ENCODE results near the gene MRPL36.

The MRPL36 gene

DNA sequence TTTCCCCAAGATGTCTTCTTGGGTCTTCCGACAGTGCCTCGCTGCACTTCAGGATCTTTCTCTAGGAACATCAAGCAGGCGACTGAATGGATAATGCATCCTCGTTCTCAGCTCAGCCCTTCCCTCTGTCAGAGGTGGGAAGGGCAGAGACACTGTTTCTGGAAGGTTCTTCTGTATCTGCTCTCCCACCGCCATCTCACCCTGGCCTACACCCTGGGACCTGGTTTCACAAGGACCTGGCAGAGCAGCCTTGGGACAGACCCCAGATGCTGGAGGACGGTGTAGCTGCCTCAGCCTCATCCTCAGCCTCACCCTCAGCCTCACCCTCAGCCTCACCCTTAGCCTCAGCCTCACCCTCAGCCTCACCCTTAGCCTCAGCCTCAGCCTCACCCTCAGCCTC lies 18.5 kb downstream of the MRPL36 start:
- Histone ChIP-seq H3K36me3 (ENCODE audit: insufficient read depth, low read length) (no peaks in the 10 kb centered on the region), H3K9ac (ENCODE audit: low read depth, low read length) (no peak overlapping the region), H3K9me3 (ENCODE audit: control insufficient read depth, insufficient read depth, low read length) (no peaks in the 10 kb centered on the region), H3K4me1 (ENCODE audit: insufficient read depth, low read length) (no peaks in the 10 kb centered on the region)

- Histone ChIP-seq H3K36me3 (ENCODE audit: insufficient read depth, low read length) (no peaks in the 10 kb centered on the region), H3K9ac (ENCODE audit: low read depth, low read length) (no peak overlapping the region), H3K9me3 (ENCODE audit: control insufficient read depth, insufficient read depth, low read length) (no peaks in the 10 kb centered on the region), H3K4me1 (ENCODE audit: insufficient read depth, low read length) (no peaks in the 10 kb centered on the region)
Measured at GRCh38 chr5:1780614-1780930, 19.1 kb downstream of the MRPL36 start.

DNA sequence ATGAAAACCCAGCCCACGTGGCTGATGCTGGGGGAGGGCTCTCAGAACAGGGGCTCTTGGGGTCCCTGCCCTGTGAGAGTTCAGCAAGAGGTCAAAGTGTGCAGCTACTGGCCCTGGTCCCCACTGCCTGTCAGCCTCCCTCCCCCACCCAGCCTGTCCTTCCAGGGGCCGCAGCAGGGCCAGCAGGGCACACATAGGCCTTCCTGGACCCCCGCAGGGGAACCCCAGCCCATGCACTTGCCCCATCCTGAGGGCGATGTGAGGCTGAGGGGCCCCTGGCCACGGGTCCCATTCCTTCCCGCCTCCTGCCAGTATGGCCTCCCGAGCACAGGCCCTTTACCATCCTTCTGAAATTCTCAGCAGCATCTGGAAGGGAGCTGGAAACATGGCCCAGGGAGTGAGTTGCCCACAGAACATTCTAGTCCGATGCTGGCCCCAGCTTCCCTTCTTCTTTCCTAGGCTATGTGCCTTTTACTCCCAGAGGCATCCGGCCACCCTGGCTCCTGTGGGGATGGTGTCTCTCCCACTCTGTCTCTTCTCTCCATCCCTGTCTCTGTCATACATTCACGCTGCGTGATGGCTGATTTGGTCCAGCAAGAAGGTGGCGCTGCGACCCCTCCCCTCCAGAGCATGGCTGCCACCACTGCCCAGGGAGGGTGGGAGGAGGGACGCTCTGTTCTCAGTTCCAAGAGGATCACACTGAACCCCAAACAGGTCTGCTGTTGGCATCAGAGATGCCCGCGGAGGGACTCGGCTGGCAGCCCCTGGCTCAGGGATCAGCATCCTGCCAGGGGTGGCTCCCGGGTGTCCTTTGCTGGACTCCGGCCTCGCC lies 19.6 kb downstream of the MRPL36 start:
- Histone ChIP-seq H3K36me3 (ENCODE audit: insufficient read depth, low read length) (no peaks in the 10 kb centered on the region), H3K9ac (ENCODE audit: low read depth, low read length) (no peak overlapping the region), H3K9me3 (ENCODE audit: control insufficient read depth, insufficient read depth, low read length) (no peaks in the 10 kb centered on the region), H3K4me1 (ENCODE audit: insufficient read depth, low read length) (no peaks in the 10 kb centered on the region)

DNA sequence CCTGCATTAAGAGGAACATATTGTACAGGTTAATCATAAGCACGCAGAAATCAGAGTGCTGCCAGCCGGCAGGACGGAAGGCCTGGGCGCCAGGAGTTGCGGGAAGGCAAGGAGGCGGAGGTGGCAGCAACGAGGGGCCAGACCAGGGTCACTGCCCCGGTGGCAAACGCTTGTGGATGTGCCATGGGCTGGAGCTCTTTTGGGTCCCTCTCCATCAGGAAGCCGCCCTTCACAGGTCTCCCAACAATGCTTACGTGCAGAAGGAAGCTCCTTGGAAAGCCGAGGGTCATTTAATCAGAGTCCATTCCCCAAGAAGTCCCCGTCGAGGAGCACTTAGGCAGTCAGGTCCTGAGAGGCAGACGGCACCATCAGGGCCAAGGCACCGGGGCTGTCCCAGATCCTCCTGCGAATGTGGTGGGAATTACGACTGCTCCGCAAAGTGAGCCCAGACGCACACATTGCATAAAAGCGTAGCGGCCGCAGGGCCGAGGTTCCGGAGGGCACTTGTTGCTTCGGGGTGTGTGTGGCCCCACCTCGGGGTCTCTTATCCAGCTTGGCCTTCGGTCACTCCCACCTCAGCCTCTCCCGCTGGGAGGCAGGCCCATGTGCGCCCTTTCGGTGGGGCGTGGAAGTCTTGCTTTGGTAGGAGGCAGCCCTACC lies 20.5 kb downstream of the MRPL36 start:
- Histone ChIP-seq H3K9ac (ENCODE audit: low read depth, low read length) (no peak overlapping the region), H3K4me1 (ENCODE audit: insufficient read depth, low read length) (no peaks in the 10 kb centered on the region), H3K36me3 (ENCODE audit: insufficient read depth, low read length) (no peaks in the 10 kb centered on the region), H3K9me3 (ENCODE audit: control insufficient read depth, insufficient read depth, low read length) (no peaks in the 10 kb centered on the region)

GRCh38 chr5:1778138-1779020 lies 21.3 kb downstream of the MRPL36 start:
- H3K4me1 ChIP-seq (ENCODE audit: insufficient read depth, low read length): no peaks in the 10 kb centered on the region
- H3K36me3 ChIP-seq (ENCODE audit: insufficient read depth, low read length): no peaks in the 10 kb centered on the region
- H3K9ac ChIP-seq (ENCODE audit: low read depth, low read length): no peak overlapping the region
- H3K9me3 ChIP-seq (ENCODE audit: control insufficient read depth, insufficient read depth, low read length): no peaks in the 10 kb centered on the region

GRCh38 chr5:1777281-1778137 lies 22.1 kb downstream of the MRPL36 start:
- H3K4me1 ChIP-seq (ENCODE audit: insufficient read depth, low read length): no peaks in the 10 kb centered on the region
- H3K36me3 ChIP-seq (ENCODE audit: insufficient read depth, low read length): no peaks in the 10 kb centered on the region
- H3K9me3 ChIP-seq (ENCODE audit: control insufficient read depth, insufficient read depth, low read length): no peaks in the 10 kb centered on the region
- no peak overlapping the region for H3K9ac ChIP-seq (ENCODE audit: low read depth, low read length)

DNA sequence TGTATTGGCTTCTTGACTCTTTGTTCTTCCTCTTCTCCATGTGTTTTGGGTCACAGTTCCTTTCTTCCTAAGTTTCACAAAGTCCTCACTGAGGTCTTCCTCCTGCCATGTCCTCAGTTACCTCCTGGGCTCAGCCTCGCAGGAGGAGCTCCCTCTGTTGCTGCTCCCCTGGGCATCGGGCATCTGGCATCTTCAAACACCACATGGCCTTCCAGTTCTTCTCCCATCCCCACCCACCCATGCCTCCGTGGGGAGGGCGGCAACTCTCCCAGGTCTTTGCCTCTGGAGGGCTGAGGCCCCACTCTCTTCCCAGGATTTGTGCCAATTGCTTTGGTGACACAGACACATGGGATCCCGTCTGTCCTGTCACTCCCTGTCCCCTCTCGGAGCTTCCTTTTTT lies 22.8 kb downstream of the MRPL36 start:
- H3K9me3 ChIP-seq (ENCODE audit: control insufficient read depth, insufficient read depth, low read length): no peaks in the 10 kb centered on the region
- H3K9ac ChIP-seq (ENCODE audit: low read depth, low read length): no peak overlapping the region
- H3K4me1 ChIP-seq (ENCODE audit: insufficient read depth, low read length): no peaks in the 10 kb centered on the region
- no peaks in the 10 kb centered on the region for H3K36me3 ChIP-seq (ENCODE audit: insufficient read depth, low read length)

- no peaks in the 10 kb centered on the region for H3K9me3 ChIP-seq (ENCODE audit: control insufficient read depth, insufficient read depth, low read length)
- H3K36me3 ChIP-seq (ENCODE audit: insufficient read depth, low read length): no peaks in the 10 kb centered on the region
- H3K4me1 ChIP-seq (ENCODE audit: insufficient read depth, low read length): no peaks in the 10 kb centered on the region
- no peak overlapping the region for H3K9ac ChIP-seq (ENCODE audit: low read depth, low read length)
Measured at GRCh38 chr5:1772634-1773033, 27.0 kb downstream of the MRPL36 start.

DNA sequence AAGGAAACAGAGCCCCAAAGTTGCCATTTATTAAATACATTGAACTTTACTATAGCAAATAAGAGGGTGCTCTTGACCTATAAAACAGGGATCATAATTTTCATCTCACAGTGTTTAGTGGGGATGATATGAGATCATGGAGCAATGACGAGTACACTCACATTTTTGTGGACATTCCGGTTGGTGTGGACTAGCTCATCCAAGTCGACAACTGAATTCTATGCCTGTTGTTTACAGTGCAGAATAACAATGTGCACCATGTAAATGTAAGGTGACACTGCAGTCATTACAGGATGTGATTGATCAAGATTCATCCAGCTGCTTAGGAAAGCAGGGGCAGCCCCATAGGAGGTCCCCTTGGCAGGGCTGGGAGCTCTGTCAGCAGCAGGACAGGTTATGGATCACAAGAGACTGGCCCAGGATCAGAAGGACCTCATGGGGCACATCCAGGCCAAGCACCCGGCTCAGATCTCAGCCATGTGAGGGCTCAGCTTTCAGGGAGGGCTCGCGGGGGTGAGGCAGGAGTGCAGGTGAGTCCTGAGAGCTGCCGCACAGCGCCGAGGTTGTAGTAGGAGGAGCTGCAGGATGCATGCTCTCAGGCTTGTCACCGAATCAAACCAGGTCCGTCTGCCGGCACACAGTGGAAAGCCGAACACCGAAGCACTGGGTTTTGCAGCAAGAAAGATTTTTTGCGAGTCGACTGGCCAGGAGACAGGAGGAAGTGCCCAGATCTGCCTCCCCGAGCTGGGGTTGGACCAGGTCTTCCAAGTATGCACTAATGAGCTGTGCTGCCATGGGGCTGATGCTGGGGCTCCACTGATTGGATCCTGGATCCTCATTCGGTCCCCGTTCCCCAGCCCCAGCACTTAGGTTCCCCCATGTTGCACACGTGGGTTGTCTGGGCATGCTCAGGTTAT lies 28.2 kb downstream of the MRPL36 start:
- H3K9ac ChIP-seq (ENCODE audit: low read depth, low read length): no peak overlapping the region

GRCh38 chr5:1770443-1770802 lies 29.2 kb downstream of the MRPL36 start:
- Histone ChIP-seq H3K9ac (ENCODE audit: low read depth, low read length) (no peak overlapping the region), H3K9me3 (ENCODE audit: control insufficient read depth, insufficient read depth, low read length) (no peaks in the 10 kb centered on the region), H3K4me1 (ENCODE audit: insufficient read depth, low read length) (no peaks in the 10 kb centered on the region), H3K36me3 (ENCODE audit: insufficient read depth, low read length) (no peaks in the 10 kb centered on the region)

More for the DNA sequence above, 28.2 kb downstream of the MRPL36 start:
- no peaks in the 10 kb centered on the region for H3K36me3 ChIP-seq (ENCODE audit: insufficient read depth, low read length)
- H3K9me3 ChIP-seq (ENCODE audit: control insufficient read depth, insufficient read depth, low read length): no peaks in the 10 kb centered on the region
- H3K4me1 ChIP-seq (ENCODE audit: insufficient read depth, low read length): no peaks in the 10 kb centered on the region

DNA sequence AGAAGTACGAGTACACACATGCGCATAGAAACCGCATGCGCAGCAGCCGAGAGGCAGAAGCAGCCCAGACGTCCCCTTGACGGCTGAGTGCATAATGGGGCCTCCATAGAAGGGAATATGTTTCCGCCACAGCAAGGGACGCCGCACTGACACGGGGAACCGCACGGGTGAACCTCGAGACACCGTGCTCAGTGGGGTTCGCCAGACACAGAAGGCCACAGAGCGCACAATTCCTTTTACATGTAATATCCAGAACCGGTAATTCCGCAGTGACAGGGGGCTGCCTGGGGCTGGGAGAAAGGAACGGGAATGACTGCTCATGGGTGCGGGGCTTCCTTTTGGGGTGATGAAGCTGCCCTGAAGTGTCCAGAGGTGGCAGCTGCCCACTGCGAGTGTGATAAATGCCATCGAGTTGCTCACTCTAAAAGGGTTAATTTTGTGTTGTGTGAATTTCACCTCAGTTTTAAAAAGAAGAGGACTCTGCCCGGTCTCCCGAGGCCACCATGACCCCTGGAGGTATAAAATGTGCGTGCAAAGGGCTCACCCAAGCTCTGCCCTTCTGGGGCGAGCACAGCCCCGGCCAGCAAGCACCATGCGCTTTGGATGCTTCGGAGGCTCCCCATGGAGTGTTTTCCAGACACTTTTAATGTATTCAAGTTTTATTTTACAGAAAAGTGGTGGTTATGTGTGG lies 29.7 kb downstream of the MRPL36 start:
- Histone ChIP-seq H3K9ac (ENCODE audit: low read depth, low read length) (no peak overlapping the region), H3K36me3 (ENCODE audit: insufficient read depth, low read length) (no peaks in the 10 kb centered on the region), H3K4me1 (ENCODE audit: insufficient read depth, low read length) (no peaks in the 10 kb centered on the region), H3K9me3 (ENCODE audit: control insufficient read depth, insufficient read depth, low read length) (no peaks in the 10 kb centered on the region)

DNA sequence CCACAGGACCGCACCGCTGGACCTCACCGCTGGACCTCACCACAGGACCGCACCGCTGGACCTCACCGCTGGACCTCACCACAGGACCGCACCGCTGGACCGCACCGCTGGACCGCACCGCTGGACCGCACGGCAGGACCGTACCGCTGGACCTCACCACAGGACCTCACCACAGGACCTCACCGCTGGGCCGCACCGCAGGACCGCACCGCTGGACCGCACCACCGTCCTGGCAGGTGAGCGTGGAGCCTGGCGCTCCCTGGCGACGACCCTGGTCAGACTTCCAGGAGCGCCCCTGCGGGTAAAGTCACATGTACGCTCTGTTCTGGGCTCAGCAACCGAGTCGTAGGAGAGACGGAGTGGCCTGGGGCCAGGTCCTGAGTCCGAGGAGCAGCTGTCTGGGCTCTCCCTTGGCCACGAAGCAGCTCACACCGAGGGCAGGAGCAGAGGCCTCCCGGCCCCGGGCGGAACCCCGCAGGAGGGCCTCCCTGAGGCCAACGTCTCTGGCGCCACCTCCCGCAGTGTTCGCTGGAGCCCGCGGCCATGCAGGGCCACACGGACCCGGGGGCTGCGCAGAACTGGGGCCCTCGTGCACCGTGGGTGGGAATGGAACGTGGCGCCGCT lies 30.5 kb downstream of the MRPL36 start:
- Histone ChIP-seq H3K9me3 (ENCODE audit: control insufficient read depth, insufficient read depth, low read length) (no peaks in the 10 kb centered on the region), H3K4me1 (ENCODE audit: insufficient read depth, low read length) (no peaks in the 10 kb centered on the region), H3K9ac (ENCODE audit: low read depth, low read length) (no peak overlapping the region), H3K36me3 (ENCODE audit: insufficient read depth, low read length) (no peaks in the 10 kb centered on the region)

Measured in ES-I3 (cell line).